Measurements from ENCODE around the gene TOR4A.
A peak's percentile ranks its signal among the peaks of the same experiment; 100 is the strongest.

Gene TOR4A

DNA sequence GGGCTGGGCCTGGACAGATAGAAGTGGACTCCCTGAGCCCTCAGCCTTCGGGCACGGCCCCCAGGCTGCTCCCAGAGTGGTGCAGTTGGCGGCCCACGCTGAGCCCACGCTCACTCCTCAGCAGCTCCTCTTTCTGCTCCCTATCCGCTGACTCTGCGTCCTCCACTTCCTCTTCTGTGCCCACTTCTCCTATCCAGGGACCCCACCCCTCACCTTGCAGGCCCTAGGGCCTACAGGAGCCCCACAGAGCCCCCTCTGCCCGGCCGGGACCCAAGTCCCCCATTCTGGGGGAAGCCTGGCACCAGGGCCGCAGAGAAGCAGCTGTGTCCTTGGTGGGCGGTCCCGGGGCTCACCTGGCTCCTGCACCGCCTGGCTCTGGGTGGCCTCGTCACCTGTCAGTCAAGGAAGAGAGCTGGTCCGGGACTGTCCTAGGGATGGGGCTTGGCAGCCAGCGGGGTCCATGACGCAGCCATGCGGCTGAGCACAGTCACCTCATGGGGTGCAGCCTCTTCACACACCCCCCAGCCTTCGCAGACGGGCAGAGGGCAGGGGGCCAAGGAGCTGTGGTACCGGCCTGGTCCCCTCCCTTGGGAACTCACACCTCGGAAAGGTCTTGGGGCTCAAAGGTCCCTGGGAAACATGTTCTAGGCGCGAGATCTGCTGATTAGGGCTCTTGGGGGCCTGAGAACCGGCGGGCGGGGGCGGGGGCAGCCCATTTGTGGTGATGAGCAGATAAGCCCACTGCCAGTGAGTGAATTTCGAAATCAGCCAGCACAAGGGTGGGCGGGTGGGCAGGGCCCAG is 29.9 kb downstream of the TOR4A start:
- DNase-seq, result no peak

DNA sequence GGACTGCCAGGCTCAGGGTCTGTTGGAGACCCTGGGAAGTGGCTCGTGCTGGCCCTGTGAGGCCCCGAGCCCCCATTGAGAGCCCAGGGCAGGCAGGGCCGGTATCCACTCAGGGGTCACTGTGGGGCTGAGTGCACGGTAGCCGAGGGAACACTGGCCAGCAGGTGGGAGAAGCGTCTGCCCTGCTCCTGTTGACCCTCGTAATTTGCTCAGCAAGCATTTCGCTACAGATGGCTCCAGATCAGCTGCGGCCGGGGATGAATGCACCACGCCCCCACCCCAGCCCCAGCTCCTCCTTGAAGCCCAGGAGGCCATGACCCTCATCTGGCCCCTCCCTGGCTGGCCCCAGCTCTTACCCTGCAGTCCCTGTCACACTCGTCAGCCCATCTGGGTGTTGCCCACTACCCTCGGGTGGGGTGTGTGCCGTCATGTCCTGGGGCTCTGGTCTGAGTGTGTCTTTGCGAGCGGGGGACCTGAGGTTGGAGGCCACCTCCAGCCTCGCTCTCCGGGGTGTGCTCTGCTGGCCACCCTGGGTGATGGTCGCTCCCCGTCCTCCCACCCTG is 30.6 kb downstream of the TOR4A start:
- no peak for DNase-seq

- no peak for DNase-seq
These were observed 32.1 kb downstream of the TOR4A start for GRCh38 chr9:137309368-137310188.

DNA sequence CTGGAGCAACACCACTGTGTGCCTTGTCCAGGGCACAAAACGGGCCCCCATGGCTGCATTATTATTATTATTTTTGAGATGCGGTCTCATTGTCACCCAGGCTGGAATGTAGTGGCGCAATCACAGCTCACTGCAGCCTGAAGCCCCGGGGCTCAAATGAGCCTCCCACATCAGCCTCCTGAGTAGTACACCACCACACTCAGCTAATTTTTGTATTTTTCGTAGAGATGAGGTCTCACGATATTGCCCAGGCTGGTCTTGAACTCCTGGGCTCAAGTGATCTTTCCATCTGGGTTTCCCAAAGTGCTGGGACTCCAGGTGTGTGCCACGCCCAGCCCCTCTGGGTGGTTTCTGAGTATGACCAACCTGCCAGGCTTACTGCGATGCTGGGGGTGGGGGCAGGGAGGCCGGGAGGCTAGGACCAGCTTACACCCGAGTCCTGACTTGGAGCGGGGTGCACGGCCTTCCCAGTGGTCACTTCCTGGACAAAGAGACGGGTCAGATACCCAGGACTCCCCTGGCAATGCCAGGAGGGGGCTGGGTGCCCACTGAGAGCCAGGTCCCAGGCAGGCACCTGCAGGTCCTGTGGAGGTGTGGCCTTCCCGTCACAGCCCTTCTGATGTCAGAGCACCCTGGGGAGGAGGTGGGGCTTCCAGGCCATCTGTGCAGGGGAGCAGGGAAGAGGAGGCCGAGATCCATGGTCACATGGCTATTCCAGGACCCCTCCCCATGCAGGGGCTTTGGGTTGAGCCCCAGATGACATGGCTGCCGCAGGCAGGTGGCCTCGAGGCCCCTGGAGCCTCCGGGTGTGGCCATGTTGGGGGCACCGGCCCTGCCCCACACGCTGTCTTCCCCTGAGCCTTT is 32.9 kb downstream of the TOR4A start:
- no peak for DNase-seq

DNA sequence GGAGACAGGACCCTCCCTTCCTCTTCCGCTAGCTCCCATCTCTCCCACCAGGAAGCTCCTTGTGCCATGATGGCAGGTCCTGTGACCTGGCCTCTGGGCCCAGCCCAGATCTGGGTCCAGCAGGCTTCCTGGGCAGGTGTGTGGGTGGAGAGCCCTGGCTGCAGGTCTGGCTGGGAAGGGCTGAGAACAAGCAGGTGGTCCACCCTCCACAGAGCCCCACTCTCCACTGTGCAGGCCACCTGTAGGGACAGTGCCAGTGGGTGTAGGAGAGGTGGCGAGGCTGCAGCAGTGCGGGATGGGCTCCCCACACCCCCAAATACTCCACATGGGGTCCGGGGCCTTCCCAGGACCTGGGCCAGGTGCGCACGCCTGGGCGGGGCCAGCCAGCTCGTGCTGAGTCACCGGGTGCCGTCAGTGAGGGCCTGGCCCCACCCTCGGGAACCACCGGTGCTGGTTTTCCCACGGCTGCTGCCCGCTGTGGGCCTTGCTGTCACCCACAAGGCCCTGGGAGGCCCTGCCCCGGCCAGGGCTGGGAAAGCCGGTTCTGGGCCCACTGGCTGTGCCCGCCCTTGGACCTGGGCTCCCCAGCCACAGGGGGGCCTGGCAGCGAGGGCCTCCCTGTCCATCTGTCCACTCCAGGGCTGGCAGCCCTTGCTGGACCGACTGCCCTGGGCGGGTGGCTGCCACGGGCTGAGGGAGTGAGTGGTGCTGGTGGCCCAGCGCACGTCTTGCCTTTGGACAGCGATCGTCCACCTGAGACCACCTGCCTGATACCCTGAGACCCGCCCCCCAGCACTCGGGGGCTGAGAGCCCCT is 33.9 kb downstream of the TOR4A start:
- peak in 1 of 4 experiments; percentile 20 for DNase-seq

GRCh38 chr9:137311986-137312851 is 34.7 kb downstream of the TOR4A start:
- no peak for DNase-seq

DNA sequence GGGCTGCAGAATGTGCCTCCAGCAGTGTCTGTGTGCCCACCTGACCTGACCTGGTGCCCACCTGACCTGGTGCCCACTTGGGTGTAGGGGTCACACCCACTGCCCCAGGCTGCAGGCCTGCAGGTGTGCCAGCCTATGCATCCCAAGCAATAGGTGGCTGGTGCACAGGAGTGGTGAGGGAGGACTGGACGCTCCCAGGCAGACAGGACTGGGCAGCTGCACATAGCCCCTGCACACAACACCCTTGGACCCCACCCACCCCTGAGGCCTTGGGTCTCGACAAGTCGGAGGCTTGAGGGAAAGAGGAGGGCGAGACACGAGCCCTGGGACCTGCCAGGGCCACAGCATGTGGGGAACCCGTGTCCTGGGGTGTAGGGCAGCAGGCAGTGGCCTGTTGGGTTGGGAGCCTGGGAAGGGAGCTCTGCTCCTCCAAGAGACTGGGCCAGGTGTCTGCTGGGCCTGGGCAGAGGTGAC is 35.4 kb downstream of the TOR4A start:
- no peak for DNase-seq

GRCh38 chr9:137313326-137313936 is 35.9 kb downstream of the TOR4A start:
- DNase-seq, result no peak

DNA sequence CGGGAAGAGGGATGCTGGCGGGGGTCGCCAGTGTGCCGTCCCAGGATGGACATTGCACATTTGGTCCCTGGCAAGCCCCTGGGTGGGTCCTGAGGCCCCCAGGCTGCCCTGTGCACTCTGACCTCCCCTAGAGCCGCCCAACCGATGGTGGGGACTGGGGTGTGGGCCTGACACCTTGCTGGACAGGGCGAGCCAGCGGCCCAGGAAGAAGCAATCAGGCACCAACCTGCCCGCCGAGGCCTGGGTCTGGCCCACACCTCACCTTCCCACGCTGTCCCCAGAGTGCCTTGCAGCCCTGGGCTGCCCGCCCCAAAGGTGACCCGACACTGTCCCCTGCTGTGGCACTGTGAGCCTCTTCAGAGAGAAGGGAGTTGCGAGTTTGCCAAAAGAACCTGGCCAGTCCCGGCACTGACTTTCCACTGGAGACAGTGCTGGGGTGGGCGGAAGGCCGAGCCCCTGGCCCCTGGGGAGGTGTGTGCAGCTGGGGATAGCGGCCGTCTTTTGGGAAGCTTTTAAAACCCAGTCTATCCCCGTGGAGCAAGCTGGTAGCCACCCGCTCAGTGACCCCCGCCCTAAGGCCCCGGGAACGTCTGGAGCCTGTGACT is 36.5 kb downstream of the TOR4A start:
- DNase-seq, result no peak

GRCh38 chr9:137314561-137315560 is 37.3 kb downstream of the TOR4A start:
- no peak for DNase-seq

DNA sequence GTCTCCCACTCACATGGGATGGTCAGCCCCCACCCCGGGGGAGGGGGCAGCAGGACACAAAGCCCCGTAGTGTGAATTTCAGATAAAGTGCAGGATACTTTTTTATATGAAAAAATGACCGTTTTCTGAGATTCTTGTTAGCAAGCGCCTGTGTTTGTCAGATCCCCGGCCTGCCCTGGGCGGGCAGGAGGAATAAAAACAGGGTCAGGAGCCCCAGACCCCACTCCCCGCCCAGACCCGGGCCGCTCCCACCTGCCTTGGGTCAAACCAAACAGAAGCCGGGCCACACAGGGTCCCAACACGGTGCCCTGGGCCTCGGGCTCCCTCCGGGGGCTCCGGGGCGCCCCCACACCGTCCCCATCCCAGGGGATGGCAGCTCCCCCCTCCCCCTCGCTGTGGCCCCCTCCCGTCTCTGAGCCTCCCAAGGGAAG is 38.1 kb downstream of the TOR4A start:
- no peak for DNase-seq

DNA sequence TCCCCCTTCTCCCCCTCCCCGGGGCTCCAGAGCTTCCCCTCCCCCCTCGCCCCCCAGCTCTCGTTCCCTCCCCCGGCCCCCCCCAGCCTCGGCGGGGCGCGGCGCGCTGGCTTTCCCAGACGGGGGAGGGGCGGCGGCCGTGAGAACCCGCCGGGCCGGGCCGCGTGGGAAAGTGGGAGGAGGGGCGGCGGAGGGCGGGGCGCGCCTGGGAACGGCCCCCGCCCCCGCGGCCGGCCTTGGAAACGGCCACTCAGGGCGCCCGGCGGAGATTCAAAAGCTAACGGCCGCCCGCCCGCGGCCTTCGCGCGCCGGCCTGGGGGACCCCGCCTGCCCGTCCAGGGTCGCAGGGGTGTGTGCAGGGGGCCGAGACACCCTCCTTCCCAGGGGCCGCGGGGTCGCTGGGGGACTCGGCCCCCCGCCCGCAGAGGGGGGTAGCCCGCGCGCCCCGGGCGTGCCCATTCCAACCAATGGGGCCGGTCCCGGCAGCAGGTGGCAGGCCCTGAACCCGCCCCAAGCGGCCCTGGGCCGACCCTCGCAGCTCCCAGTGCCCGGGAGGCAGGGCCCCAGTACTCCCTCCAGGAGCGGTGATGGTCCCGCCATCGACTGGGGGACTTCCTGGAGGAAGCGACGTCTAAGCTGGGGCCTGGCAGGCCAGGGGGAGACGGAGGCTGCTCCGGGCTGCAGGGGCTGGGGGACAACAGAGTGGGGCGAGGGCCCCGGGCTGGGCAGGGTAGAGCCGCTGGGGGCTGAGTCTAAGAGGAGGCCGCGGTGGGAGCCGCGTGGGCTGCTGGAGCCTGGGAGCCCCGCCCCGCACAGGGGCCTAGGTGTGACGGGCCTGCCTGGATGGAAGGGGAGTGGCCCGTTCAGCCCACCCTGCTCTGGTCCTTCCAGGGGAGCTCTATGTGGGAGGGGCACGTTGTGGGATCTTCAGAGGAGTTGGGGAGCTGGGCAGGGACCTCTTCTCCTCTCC is 38.8 kb downstream of the TOR4A start:
- no peak for DNase-seq

DNA sequence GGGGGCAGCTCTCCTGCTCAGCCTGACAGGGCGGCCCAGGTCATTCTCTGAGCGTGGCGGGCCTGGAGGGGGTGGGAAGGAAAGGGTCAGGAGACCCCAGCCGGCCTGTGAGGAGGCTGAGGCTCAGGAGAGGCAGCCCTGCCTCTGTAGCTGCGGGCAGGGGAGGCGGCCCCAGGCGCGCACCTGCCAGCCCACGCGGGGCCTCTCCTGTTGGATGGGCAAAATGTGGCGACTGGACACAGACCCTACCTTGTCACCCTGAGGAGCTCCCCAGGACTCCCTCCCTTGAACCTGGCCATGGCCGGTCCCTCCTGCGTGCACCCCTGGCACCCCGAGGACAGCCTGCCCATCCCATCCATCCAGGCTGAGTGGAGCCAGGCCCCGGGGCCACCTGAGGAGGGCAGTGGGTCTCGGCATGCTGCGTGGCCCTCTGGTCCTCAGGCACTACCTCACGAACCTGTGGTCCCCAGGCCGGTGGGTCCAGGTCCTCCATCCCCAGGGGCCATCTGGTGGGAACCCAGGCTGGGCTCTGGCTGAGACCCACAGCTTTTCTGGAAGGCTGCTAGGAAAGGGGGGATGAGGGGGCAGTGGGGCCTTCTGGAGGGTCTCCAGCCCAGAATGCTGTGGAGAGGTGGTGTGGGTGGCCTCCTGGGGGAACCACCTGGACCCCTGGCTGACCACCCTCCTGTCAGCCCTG is 39.6 kb downstream of the TOR4A start:
- no peak for DNase-seq

DNA sequence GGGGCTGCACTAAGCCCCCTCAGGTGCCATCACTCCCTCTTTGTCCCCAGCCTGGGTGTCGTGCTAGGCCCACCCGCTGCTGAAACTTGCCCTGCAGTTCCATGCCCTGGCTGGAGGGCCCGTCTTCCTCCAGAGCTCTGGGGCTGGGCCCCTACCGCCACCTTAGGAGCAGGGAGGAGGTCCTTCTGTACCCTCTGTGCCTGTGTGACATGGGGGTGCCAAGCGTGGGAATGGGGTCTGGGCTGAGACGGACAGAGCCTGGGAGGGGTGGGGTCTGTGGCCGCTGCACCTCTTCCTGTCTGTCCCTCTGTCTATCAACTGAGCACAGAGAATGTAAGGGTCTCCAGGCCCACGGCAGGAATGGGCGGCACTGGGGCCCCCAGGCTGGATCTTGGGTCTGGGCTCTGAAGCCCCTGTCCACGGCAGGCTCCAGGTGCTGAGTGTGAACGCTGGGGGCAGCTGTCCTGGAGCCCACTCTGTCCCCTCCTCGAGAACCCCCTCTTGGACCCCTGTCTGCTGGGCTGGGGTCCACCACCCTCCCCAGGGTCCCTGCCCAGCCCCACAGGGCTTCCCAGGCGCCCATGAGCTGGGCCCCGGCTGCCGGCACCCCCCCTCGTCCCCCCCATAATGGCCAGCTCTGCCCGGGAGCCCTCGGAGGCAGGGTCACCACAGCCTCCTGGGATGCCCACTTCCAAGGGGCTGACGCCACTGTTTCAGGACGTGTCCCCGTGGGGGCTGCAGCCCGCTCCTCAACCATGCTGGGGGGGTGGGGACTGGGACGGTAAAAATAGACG is 40.4 kb downstream of the TOR4A start:
- DNase-seq, result no peak

GRCh38 chr9:137318602-137319001 is 41.1 kb downstream of the TOR4A start:
- no peak for DNase-seq

All from activated naive CD4-positive, alpha-beta T cell (primary cell).